Epidermal melanocyte (primary cell): ENCODE results near the gene DUS2.
"Not testable (repeated sequence)": the region's sequence is repeated elsewhere in the genome, so short reads cannot be mapped to it uniquely, and the experiment has no call there.

Experiments used
- DNase-seq: peaks from one replicate; pipeline ENCODE4 v3.0.0; 2011; ENCODE audit warnings: low spot score; ENCODE audit not compliant: insufficient read length

DUS2 gene

DNA sequence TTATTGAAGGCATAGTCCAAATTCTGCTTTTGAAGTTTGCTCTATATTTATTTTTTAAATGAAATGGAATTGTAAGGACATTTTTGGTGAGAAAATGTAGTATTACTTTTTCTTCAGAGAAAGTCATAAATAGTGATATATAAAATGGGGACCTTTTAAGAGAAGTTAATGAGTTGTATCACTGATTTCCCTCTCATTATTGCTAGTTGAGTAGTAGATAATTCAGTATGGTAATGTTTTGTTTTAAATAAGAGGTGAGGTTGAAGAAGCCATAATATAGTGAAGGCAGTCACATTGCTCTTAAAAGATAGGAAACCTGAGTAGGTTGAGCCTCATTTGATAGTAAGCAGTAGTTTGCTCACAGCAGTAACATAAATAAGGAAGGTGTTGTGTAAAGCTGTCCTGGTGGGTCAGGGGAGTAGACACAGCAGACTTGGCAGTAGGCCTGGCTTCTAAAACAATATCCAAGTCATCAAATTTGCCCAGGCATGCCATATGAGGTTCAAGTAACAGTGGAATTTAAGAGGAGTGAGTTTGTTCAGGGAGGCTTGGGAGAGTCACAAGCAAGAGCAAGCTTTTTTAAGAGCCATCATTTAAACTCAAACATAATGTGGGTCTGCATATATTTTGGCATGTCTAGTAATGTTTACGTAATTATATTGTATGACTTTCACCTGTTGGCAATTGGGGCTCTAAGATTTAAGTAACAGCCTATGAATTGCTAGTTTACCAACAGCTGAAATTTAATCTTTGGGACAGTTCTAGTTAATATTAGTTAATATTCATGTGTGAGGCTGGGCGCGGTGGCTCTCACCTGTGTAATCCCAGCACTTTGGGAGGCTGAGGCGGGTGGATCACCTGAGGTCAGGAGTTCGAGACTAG, 68.5 kb downstream of the DUS2 start:
- no peak for DNase-seq

- not testable (repeated sequence) for DNase-seq
Observed at GRCh38 chr16:68092275-68092674, 69.2 kb downstream of the DUS2 start.

- DNase-seq, result no peak
Observed at GRCh38 chr16:68093816-68094613, 70.9 kb downstream of the DUS2 start.

DNA sequence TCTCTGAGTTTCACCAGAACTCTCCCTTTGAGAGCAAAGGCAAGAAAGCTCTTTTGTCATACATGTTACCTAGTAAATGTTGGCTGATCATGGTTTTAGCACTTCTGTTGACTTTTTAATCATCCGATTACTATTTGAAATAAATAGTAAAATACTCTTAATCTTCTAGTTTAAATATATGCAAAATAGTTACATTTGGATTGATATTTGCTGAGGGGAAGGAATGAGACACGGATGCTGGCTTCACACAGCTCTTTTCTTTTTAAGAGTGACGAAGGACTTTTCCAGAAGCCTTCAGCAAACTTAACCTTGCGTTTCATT, 71.5 kb downstream of the DUS2 start:
- DNase-seq, result no peak

GRCh38 chr16:68096491-68096890, 73.4 kb downstream of the DUS2 start:
- no peak for DNase-seq

DNA sequence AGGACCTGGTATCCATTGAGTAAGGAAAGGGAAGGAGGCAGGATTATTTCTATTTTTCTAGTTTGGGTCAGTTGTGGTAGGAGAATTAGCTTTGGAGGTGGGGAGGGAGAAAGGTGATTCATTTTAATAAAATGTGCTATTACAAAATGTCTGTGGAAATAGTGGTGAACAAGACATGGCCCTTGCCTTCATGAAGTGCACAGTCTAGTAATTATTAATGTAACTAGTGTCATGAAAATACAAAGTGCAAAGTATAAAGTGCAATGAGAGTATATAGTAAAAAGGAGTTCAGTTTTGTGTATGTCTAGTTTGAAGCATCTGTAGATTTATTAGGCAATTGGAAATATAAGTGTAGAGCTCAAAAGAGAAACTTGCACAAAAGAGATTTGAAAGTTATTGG, 74.0 kb downstream of the DUS2 start:
- DNase-seq, result no peak

- DNase-seq, result no peak
Observed at GRCh38 chr16:68097895-68098294, 74.8 kb downstream of the DUS2 start.

DNA sequence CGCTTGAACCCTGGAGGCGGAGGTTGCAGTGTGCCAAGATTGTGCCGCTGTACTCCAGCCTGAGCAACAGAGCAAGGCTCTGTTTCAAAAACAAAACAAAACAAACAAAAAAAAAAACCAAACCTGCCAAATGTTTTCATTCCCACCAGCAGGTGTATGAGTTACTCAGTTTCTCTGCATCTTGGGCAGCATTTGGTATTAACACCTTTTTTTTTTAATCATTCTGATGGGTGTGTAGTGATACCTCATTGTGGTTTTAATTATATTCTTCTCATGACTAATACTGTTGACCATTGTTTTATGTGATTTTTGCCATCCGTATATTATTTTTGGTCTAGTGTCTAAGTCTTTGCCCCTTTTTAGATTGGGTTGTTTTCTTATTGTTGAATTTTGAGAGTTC, 77.4 kb downstream of the DUS2 start:
- DNase-seq, result no peak

DNA sequence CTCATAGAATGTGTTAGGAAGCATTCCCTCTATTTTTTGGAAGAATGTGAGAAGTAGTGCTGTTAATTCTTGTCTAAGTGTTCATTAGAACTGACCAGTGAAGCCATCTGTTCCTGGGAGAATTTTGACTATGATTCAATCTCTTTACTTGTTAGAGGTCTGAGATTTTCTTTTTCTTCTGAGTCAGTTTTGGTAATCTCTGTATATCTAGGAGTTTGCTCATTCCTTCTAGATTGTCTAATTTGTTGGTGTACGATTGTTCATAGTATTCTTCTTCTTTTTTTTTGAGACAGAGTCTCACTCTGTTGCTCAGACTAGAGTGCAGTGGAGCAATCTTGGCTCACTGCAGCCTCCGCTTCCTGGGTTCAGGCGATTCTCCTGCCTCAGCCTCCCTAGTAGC, 82.5 kb downstream of the DUS2 start:
- no peak for DNase-seq

GRCh38 chr16:68107230-68107928, 84.3 kb downstream of the DUS2 start:
- DNase-seq, result not testable (repeated sequence)

DNA sequence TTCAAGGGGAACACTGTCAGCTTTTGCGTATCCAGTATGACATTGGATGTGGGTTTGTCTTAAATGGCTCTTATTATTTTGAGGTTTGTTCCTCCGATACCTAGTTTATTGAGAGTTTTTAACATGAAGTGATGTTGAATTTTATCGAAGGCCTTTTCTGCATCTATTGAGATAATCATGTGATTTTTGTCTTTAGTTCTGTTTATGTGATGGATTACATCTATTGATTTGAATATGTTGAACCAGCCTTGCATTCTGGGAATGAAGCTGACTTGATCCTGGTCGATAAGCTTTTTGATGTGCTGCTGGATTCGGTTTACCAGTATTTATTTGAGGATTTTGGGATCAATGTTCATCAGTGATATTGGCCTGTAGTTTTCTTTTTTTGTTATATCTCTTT, 86.1 kb downstream of the DUS2 start:
- DNase-seq, result not testable (repeated sequence)

- DNase-seq, result not testable (repeated sequence)
Observed at GRCh38 chr16:68110611-68111010, 87.5 kb downstream of the DUS2 start.

- no peak for DNase-seq
Observed at GRCh38 chr16:68111379-68111778, 88.3 kb downstream of the DUS2 start.

- DNase-seq, result no peak
Observed at GRCh38 chr16:68113059-68113761, 90.1 kb downstream of the DUS2 start.

DNA sequence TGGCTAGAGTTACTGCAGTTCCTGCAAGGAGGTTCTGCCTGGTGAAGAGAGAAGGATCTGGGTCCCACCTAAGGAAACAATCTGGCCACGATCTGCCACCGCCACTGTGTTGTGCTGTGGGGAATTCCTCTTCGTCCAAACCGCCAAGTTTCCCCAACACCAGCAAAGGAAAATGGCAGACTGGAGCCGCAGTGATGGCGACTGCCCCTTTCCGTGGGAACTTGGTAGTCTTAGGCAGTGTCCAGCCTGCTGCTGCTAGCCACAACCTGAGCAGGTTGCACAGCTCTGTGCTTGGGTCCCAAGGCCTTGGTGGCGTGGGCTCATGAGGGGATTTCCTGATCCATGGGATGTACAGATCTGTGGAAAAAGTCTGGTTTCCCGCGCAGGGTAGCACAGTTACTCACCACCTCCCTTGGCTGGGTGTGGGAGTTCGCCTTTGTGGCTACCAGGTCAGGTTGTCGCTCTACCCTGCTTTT, 90.7 kb downstream of the DUS2 start:
- no peak for DNase-seq

GRCh38 chr16:68114939-68115338, 91.9 kb downstream of the DUS2 start:
- DNase-seq, result not testable (repeated sequence)

DNA sequence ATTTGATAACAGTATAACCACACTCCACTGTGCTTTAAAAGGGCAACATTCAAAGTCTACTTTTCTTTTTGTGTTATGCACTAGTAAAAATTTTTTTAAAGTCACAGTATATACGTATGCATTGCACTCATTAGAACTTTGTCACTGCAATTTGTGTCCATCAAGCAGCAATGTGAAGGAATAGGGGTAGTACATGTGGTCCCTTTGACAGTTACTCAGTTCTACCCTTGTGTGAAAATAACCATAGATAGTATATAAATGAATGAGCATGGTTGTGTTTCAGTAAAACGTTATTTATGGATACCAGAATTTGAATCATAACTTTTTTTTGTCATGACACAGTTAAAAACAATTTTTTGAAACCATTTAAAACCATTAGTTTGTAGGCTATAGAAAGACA, 92.8 kb downstream of the DUS2 start:
- no peak for DNase-seq

DNA sequence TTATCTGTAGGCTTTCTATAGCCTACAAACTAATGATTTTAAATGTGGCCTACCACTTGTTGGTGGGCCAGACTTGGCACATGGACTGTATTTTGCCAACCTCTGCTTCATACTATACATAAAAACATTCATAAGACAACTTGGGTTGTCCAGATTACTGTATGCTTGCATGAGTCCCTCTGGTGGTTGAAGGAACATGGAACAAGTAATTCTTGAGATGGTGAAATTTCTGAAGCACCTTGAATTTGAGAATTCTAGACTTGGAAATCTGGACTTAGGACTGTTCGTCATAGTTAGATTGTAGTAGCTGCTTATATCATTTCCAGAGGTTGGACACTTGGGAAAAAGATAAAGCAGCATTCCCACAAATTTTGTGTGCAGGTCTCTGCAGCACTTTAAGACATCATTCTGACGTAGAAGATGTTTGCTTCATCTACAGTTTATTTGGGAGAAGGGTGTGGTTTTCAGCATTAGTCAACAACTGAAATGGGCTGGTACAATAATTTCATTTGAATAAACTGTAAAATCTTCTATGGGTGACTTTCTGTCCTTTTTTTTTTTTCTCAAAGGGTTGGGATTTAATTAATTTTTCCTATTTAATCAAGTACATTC, 93.3 kb downstream of the DUS2 start:
- DNase-seq, result peak; percentile 29

- DNase-seq, result no peak
Observed at GRCh38 chr16:68117884-68118283, 94.8 kb downstream of the DUS2 start.

GRCh38 chr16:68118954-68119353, 95.9 kb downstream of the DUS2 start:
- not testable (repeated sequence) for DNase-seq

DNA sequence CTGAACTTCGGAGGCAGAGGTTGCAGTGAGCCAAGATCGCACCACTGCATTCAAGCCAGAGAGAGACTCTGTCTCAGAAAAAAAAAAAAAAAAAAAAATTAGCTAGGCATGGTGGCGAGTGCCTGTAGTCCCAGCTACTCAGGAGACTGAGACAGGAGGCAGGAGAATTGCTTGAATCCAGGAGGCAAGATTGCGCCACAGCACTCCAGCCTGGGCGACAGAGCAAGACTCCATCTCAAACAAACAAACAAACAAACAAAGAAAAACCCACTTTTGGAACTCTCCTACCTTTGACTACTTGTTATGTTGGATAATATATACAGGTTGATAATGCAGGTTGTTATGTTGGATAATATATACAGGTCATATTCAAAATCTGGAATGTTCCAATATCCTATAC, 97.4 kb downstream of the DUS2 start:
- not testable (repeated sequence) for DNase-seq
